OCI-LY3 (cell line): ENCODE results near the gene PTPRCAP.

Experiments used
- H2AFZ ChIP-seq: fragments of 200-600, 300-600 bp; shearing (Covaris generic); 2 replicates; pipeline ENCODE4 v1.6.0; 2014; ENCODE audit warnings: antibody characterized with exemption, low read depth, low read length
- H3K27ac ChIP-seq: fragments of 200-600, 300-600 bp; sonication (generic); 2 replicates; pipeline ENCODE4 v1.5.1; 2014; ENCODE audit warnings: mild to moderate bottlenecking, low read length, moderate library complexity, mixed read lengths
- H3K27me3 ChIP-seq: fragments of 200-600, 300-600 bp; sonication (generic); 2 replicates; pipeline ENCODE4 v1.6.1; 2014; ENCODE audit warnings: low read depth, low read length, mixed read lengths
- H3K36me3 ChIP-seq: fragments of 200-600, 300-600 bp; sonication (generic); replicated peaks from 2 replicates; pipeline ENCODE3; 2014; ENCODE audit warnings: low read depth, low read length, mixed read lengths
- H3K4me1 ChIP-seq: fragments of 300-600, 200-600 bp; sonication (generic); 2 replicates; pipeline ENCODE4 v1.6.1; 2014; ENCODE audit warnings: low read length, mixed read lengths
- H3K4me2 ChIP-seq: fragments of 200-600, 300-600 bp; sonication (generic); 2 replicates; pipeline ENCODE4 v1.6.1; 2014; ENCODE audit warnings: low read length, mixed read lengths
- H3K4me3 ChIP-seq: fragments of 300-600, 200-600 bp; sonication (generic); 2 replicates; pipeline ENCODE4 v1.5.1; 2014; ENCODE audit warnings: antibody characterized with exemption, mild to moderate bottlenecking, low read length, moderate library complexity
- H3K79me2 ChIP-seq: fragments of 300-600, 200-600 bp; shearing (Covaris generic); 2 replicates; pipeline ENCODE4 v1.6.1; 2014; ENCODE audit warnings: mild to moderate bottlenecking, low read length, mixed read lengths
- H3K9ac ChIP-seq: fragments of 300-600, 200-600 bp; shearing (Covaris generic); 2 replicates; pipeline ENCODE4 v1.6.0; 2014; ENCODE audit warnings: mild to moderate bottlenecking, low read length, moderate library complexity
- H3K9me3 ChIP-seq: fragments of 200-600, 300-600 bp; shearing (Covaris generic); 2 replicates; pipeline ENCODE4 v1.6.1; 2014; ENCODE audit warnings: low read length, mixed read lengths; ENCODE audit not compliant: insufficient read depth
- H4K20me1 ChIP-seq: fragments of 200-600, 300-600 bp; sonication (generic); 2 replicates; pipeline ENCODE4 v1.6.1; 2016; ENCODE audit warnings: low read length, mixed read lengths; ENCODE audit not compliant: insufficient read depth
- CTCF ChIP-seq: fragments of 200-600, 300-600 bp; sonication (generic); IDR thresholded peaks from 2 replicates; pipeline ENCODE4 v1.5.1; 2014; ENCODE audit warnings: antibody characterized with exemption, low read length, low read depth
- EZH2phosphoT487 ChIP-seq: fragments of 200-600 bp; shearing (Covaris generic); IDR thresholded peaks from 2 replicates; pipeline ENCODE4 v1.6.1; 2018; ENCODE audit warnings: antibody characterized with exemption, mixed run types, low read depth

Gene PTPRCAP

GRCh38 chr11:67423891-67424613, 13.4 kb downstream of the PTPRCAP start:
- Histone ChIP-seq H3K27me3 (peaks cover 11% of the 10 kb centered on the region), H3K9ac (no peak overlapping the region), H3K4me3 (no peak overlapping the region), H3K9me3 (no peaks in the 10 kb centered on the region), H3K27ac (no peak overlapping the region), H4K20me1 (no peaks in the 10 kb centered on the region), H3K4me1 (peaks cover 22% of the 10 kb centered on the region), H3K36me3 (no peaks in the 10 kb centered on the region), H3K79me2 (peaks cover 7% of the 10 kb centered on the region), H2AFZ (no peak overlapping the region), H3K4me2 (no peak overlapping the region)
- no peak for TF ChIP-seq CTCF

GRCh38 chr11:67423466-67423865, 14.0 kb downstream of the PTPRCAP start:
- Histone ChIP-seq H3K27ac (no peak overlapping the region), H2AFZ (no peak overlapping the region), H3K9ac (no peak overlapping the region), H3K4me1 (peaks cover 27% of the 10 kb centered on the region), H3K36me3 (no peaks in the 10 kb centered on the region), H3K4me3 (no peak overlapping the region), H3K79me2 (peaks cover 1% of the 10 kb centered on the region), H3K9me3 (no peaks in the 10 kb centered on the region), H4K20me1 (no peaks in the 10 kb centered on the region), H3K27me3 (peaks cover 11% of the 10 kb centered on the region), H3K4me2 (no peak overlapping the region)
- TF ChIP-seq EZH2phosphoT487, result no peak
- TF ChIP-seq CTCF, result no peak

- Histone ChIP-seq H3K4me2 (no peak overlapping the region), H2AFZ (no peak overlapping the region), H3K79me2 (no peaks in the 10 kb centered on the region), H3K9ac (no peak overlapping the region), H3K9me3 (no peaks in the 10 kb centered on the region), H3K27ac (no peak overlapping the region), H3K4me3 (no peak overlapping the region), H4K20me1 (no peaks in the 10 kb centered on the region), H3K27me3 (peaks cover 16% of the 10 kb centered on the region), H3K4me1 (peaks cover 28% of the 10 kb centered on the region), H3K36me3 (no peaks in the 10 kb centered on the region)
- TF ChIP-seq EZH2phosphoT487, result no peak
- TF ChIP-seq CTCF, result no peak
These were observed 14.6 kb downstream of the PTPRCAP start for GRCh38 chr11:67422891-67423290.

GRCh38 chr11:67421430-67422031, 16.0 kb downstream of the PTPRCAP start:
- Histone ChIP-seq H3K4me3 (peak overlapping the region; percentile 78), H2AFZ (no peak overlapping the region), H3K9ac (no peak overlapping the region), H3K9me3 (no peaks in the 10 kb centered on the region), H4K20me1 (no peaks in the 10 kb centered on the region), H3K79me2 (no peaks in the 10 kb centered on the region), H3K4me1 (peaks cover 22% of the 10 kb centered on the region), H3K27ac (no peak overlapping the region), H3K36me3 (no peaks in the 10 kb centered on the region), H3K4me2 (peak overlapping the region; percentile 70), H3K27me3 (peaks cover 27% of the 10 kb centered on the region)
- TF ChIP-seq CTCF (no peak), EZH2phosphoT487 (no peak)
